ENCODE measurements around the gene SCARF1.

The SCARF1 gene

DNA sequence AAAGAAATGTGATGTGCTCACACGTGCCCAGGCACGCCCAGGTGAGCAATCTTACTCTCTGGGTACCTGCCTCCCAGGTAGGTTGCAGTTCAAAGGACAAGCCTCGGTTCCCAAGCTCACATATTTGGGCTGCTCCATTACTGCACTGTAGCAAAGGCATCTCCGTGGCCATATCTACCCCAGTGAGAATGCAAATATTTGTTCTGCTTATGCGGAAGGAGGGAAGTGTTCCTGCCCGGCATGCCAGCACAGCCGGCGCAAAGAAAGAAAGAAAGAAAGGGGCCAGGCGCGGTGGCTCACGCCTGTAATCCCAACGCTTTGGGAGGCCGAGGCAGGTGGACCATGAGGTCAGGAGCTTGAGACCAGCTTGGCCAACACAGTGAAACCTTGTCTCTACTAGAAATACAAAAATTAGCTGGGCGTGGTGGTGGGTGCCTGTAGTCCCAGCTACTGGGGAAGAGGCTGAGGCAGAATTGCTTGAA lies 47.6 kb downstream of the SCARF1 start:
- DNase-seq, result no peak

DNA sequence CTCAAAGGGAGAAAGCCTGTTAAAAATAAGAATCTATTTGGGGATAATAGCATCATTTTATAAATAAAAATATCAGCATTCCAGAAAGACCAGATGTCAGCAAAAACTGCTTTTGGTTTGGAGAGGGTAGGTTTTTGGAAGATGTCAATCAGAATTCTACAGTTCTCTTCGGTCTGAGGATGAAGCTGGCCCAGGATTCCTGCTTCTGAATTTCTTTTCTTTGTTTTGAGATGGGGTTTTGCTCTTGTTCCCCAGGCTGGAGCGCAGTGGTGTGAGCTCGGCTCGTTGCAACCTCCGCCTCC lies 52.0 kb downstream of the SCARF1 start:
- no peak for DNase-seq

DNA sequence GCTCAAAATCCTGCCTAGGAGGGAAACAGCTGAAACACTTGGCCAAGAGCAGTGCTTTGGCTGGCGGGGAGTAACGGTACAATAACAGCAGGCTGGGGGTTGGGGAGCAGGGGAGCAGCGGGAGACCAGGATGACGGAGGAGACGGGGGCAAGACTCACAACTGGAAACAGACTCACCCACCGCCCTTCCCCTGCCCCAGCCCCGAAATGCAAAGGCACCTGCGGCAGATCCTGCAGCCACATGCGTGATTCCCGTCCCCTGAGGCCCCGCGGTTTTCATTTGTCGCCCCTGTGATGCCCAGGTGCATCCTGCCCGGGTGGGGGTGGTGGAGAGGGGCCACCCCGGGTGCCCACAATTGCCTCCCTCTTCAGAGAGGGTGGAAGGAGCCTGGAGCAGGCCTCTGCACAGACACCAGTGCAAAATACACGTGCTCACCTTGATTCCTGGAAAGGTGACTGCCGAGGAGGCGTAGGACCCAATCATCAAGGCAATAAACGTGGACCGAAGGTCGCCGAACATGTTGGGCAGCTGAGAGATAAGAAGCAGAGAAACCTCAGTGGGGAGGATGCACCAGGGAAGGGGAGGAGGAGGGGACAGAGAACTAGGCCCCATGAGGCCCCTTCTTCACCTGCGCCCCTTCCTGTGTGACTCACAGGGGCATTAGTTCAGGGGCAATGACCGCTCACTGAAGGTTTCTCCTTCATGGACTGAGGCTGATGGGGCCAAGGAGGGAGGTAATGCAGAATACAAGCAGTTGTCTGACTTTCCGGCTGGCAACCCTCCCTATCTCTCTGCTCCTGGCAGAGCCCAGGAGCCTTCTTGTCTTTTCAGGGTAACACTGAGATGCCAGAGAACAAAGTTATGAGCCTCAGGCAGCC lies 52.5 kb downstream of the SCARF1 start:
- no peak for DNase-seq

DNA sequence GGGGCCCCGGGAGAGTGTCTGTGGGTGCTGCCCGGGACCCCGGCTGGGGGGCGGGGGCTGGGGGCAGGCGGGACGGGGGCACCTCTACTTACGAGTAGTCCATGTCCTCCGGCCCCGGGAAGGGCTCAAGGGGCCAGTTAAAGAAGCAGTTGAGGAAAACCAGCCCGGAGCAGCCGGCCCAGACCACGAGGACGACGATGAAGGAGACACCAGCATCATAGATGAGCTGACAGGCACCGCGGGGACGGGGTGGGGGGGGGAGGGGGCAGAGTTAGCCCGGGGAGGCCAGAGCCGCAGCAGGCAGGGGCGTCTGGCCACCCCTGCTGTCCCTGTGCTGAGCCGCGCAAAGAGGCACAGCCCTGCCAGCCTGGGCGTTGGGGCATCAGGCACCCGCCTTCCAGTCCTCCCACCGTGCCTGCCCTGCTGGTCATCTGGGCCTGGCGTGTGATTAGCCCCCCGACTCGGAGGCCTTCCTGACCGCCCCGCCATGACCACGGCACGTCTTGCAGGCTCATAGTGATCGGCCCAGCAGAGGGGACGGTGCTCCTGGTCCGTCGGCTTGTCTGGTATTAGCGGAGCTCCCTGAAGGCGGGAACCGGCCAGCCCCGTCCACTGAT lies 54.0 kb downstream of the SCARF1 start:
- DNase-seq, result no peak

DNA sequence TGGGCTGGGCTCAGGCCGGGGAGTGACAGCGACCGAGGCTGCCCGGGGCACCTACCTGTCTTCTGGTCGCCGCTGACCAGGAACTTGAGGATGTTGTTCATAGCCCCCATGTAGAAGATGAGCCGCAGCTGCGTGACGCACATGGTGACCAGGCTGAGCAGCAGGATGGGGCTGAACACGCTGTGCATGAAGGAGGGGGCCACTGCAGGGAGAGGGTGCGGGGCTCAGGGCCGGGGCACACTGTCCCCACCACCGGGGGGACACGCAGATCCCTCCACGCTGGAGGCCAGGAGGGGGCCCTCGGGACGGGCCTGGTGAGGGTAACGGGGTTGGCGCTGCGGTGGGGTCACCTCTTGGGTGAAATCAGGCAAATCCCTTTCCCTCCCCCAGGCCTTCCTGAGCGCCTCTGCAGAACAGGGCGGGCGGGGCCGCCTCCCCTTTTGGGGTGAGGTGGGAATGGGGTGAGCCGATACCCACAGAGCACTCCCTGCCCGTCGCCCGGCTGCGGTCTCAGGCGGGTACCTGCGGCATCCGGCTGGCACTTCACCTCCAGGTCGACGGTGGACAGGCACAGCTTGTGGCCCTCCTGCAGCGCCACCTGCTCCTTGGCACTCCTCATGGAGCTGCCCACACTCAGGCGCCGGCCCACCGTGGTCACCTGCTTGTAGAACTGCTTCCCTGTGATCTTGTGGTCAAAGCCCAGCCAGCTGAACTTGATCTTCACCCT lies 54.6 kb downstream of the SCARF1 start:
- DNase-seq, result no peak

DNA sequence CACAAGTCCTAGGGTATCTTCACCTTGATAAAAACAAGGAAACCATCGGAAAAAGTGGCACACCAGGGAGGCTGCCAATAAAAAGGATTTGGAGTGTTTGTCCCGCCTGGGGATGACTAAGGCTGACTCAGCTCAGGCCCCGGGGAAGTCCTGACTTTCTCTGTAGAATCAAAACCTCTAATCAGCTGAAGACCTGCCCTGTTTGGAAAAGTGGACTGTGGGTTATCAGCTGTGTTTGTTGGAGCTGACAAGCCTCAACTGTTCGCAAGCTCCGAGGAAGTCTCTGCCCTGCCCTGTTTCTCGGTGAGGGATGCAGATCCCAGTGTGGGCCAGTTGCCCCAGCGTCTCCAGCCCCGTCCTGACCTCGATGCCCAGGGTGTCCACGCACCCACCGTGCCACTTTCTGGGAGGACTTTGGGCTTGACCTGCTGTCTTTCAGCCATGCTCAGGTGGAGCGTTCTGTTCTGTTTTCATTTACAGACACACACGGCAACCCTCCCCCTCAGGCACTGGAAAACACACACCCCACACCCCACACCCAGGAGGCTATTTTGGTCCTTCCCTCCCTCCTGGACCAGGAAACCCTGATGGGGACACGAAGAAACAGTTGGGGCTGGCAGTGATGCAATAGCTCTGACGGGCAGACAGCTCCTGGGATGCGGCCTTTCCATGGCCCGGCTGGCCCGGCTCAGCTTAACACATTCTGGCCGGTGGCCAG lies 55.3 kb downstream of the SCARF1 start:
- DNase-seq, result no peak

DNA sequence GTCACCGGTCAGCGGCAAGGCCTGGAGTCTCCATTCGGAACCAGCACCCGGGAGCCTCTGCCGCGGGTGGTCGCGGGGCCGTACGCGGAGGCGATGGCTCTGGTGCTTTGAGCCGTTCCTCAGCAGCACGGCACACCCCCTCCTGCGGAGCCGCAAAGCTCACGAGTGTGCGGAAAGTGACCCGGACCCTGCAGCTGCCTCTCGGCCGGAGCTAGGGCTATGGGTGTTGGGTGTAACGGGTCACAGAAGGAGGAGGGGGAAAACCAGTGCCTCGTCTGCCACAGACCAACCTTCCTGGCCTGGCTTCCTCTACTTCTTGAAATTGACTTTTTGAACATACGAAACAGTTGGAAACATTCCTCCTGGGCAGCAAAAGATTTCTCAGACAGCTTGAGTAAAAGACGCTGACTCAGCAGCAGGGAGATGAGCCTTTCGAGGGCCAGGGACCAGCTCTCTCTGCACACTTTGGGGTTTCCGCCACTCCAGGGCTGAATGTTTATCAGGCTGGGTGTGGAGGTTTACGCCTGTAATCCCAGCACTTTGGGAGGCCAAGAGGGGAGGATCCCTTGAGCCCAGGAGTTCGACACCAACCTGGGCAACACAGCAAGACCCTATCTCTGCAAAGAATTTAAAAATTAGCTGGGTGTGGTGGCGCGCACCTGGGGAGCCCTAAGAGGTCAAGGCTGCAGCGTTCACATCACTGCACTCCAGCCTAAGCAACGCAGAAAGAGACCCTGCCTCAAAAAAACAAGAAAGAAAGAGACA lies 56.5 kb downstream of the SCARF1 start:
- no peak for DNase-seq

DNA sequence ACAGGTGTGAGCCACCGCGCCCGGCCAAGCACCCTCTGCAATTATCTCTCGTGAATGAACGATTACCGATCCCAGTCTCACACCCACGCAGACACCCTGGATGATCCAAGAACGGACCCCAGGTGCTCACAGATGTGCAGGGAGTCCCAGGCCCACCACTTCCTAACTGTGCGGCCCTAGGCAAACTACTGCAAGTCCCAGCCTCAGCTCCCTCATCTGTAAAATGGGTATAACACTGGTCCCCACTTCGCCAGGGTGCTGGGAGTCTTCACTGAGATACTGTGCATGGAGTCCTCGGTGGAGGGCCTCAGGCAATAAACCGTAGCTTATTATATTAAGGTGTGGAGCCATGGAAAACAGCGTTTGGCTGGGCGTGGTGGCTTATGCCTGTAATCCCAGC lies 61.4 kb downstream of the SCARF1 start:
- no peak for DNase-seq

All from cortex of kidney (tissue), 1 donor.